ENCODE results near the gene TMEM140. TPM values are rescaled to one million over a fixed set of nuclear protein-coding genes. Genes with fewer than 3 reads are reported as not detected.

The TMEM140 gene
- total and polyA plus RNA-seq, 9 of the 15 experiments (the other 6 are each of a cell fraction or from before 2014, with no cell fraction given) = 0.03 to 0.82 (median 0.23) TPM

GRCh38 chr7:135180122-135180521 lies 32.2 kb downstream of the TMEM140 start:
- intact Hi-C loops (cut with micrococcal nuclease) = no loop called here
- DNase-seq (ENCODE audit: extremely low read depth in 1 of 4, low spot score in 3 of 4) (no peak), FAIRE-seq (no peak), ATAC-seq (no peak)
- Histone ChIP-seq H3K9ac (ENCODE audit: insufficient read depth in 1 of 2, low read depth in 2 of 2, low read length in 2 of 2) (no peak overlapping the region), H3K36me3 (ENCODE audit: control insufficient read depth, insufficient read depth, low read length) (0 out of 3 replicates have a peak, but pooled peaks cover 2% of the 10 kb centered on the region), H3K27ac (ENCODE audit: extremely low read depth, low read depth, low read length) (no peak overlapping the region), H2AFZ (ENCODE audit: low read depth, low read length) (no peak overlapping the region), H3K79me2 (ENCODE audit: control insufficient read depth, insufficient read depth, low read length) (no peaks in the 10 kb centered on the region), H3K4me1 (replicated peaks in 1 of 2; ENCODE audit: control insufficient read depth in 2 of 2, insufficient read depth in 2 of 2, low read length in 2 of 2) (peaks cover 6 to 10% of the 10 kb centered on the region in 2 experiments; a peak in 4 of 5 replicates), H3K4me3 (no peak overlapping the region), H4K20me1 (replicated peaks; ENCODE audit: control insufficient read depth, insufficient read depth, low read length) (no peaks in the 10 kb centered on the region), H3K9me1 (ENCODE audit: control insufficient read depth, insufficient read depth, low read length) (no peaks in the 10 kb centered on the region), H3K27me3 (ENCODE audit: control insufficient read depth in 2 of 2, insufficient read depth in 2 of 2, low read length in 2 of 2) (no peaks in the 10 kb centered on the region), H3K9me3 (replicated peaks; ENCODE audit: control insufficient read depth, insufficient read depth, low read depth, low read length) (peaks cover 20% of the 10 kb centered on the region), H3K4me2 (ENCODE audit: insufficient read depth, low read length) (no peak overlapping the region)
- no TSS peak for BruUV-seq (replicated peaks)
- in situ Hi-C loops (cut with MboI) = no loop called here
- WGBS (ENCODE audit: insufficient coverage, low coverage, missing lambda C conversion rate) = 38% methylated on average over 5 of the region's 5 CpGs
- ChIA-PET POLR2A (interaction anchor here (0.8 to 2.9 kb wide), 4 partner anchors 8 to 76 kb away, joined by 3 to 10 read pairs (median 4); partner anchors contain the start of genes CYREN and TMEM140), CTCF (ENCODE audit: low intra/inter-chr PET ratio) (interaction anchor here (0.5 kb wide), 1 partner anchor 1749 kb away, joined by 3 read pairs; no protein-coding TSS in a partner anchor)
- TF ChIP-seq TCF3 (CRISPR knock-in tag; IDR thresholded peaks at IDR 0.05) = no peak
- no peak for TF ChIP-seq ETV1 (tag; conservative IDR thresholded peaks at IDR 0.05; ENCODE audit: low read depth)
- TF ChIP-seq ZNF277 (CRISPR knock-in tag; IDR thresholded peaks at IDR 0.05; ENCODE audit: borderline replicate concordance) = no peak
- no peak for TF ChIP-seq JUND (IDR thresholded peaks at IDR 0.05; ENCODE audit: borderline replicate concordance, low read depth, low read length)
- TF ChIP-seq JUND (tag; IDR thresholded peaks at IDR 0.05; ENCODE audit: borderline replicate concordance, low read depth, low read length) = no peak
- no peak for TF ChIP-seq DDX20 (tag; IDR thresholded peaks at IDR 0.05; ENCODE audit: low read depth)
- no peak for TF ChIP-seq EP300 (IDR thresholded peaks at IDR 0.05; ENCODE audit: low read length)
- TF ChIP-seq HMBOX1 (IDR thresholded peaks at IDR 0.05) = no peak
- no peak for TF ChIP-seq RFX5 (IDR thresholded peaks at IDR 0.05; ENCODE audit: low read depth, low read length)
- TF ChIP-seq NFATC3 (IDR thresholded peaks at IDR 0.05) = no peak
- TF ChIP-seq ZNF280A (IDR thresholded peaks at IDR 0.05; ENCODE audit: low read depth, partially characterized antibody) = no peak
- TF ChIP-seq RCOR1 (IDR thresholded peaks at IDR 0.05; ENCODE audit: borderline replicate concordance in 1 of 2, low read depth in 2 of 2, low read length in 2 of 2) = no peak
- TF ChIP-seq ZNF274 (IDR thresholded peaks at IDR 0.05; ENCODE audit: borderline replicate concordance, low read depth, low read length) = no peak
- no peak for TF ChIP-seq CREB5 (CRISPR knock-in tag; IDR thresholded peaks at IDR 0.05)
- no peak for TF ChIP-seq CREBBP (IDR thresholded peaks at IDR 0.05; ENCODE audit: low read depth, low read length)
- no peak for TF ChIP-seq THRAP3 (IDR thresholded peaks at IDR 0.05; ENCODE audit: borderline replicate concordance)
- no peak for TF ChIP-seq HES1 (IDR thresholded peaks at IDR 0.05; ENCODE audit: low read depth)
- no peak for TF ChIP-seq LARP7 (IDR thresholded peaks at IDR 0.05)

All from K562 (cell line).